ENCODE data around the gene TACC2.
"Not testable (repeated sequence)": the region's sequence is repeated elsewhere in the genome, so short reads cannot be mapped to it uniquely, and the experiment has no call there.

The TACC2 gene

GRCh38 chr10:122054048-122055025 lies 65.4 kb downstream of the TACC2 start:
- H3K36me3 Mint-ChIP-seq (ENCODE audit: low read depth): no peaks in the 10 kb centered on the region
- no peaks in the 10 kb centered on the region for H3K9me3 Mint-ChIP-seq
- no peak overlapping the region for H3K27ac Mint-ChIP-seq
- no peak overlapping the region for H3K4me3 Mint-ChIP-seq
- no peaks in the 10 kb centered on the region for H3K27me3 Mint-ChIP-seq (ENCODE audit: low read depth)
- no peaks in the 10 kb centered on the region for H3K4me1 Mint-ChIP-seq (ENCODE audit: low read depth)

- Mint-ChIP-seq H3K4me3 (no peak overlapping the region), H3K4me1 (ENCODE audit: low read depth) (no peaks in the 10 kb centered on the region), H3K36me3 (ENCODE audit: low read depth) (no peaks in the 10 kb centered on the region), H3K27ac (no peak overlapping the region), H3K27me3 (ENCODE audit: low read depth) (no peaks in the 10 kb centered on the region), H3K9me3 (no peaks in the 10 kb centered on the region)
These were observed 66.3 kb downstream of the TACC2 start for GRCh38 chr10:122055252-122055651.

- Mint-ChIP-seq H3K27ac (no peak overlapping the region), H3K27me3 (ENCODE audit: low read depth) (no peaks in the 10 kb centered on the region), H3K4me3 (no peak overlapping the region), H3K4me1 (ENCODE audit: low read depth) (no peaks in the 10 kb centered on the region), H3K9me3 (no peaks in the 10 kb centered on the region), H3K36me3 (ENCODE audit: low read depth) (no peaks in the 10 kb centered on the region)
These were observed 67.6 kb downstream of the TACC2 start for GRCh38 chr10:122056431-122057094.

- H3K4me1 Mint-ChIP-seq (ENCODE audit: low read depth): peaks cover 3% of the 10 kb centered on the region
- H3K27me3 Mint-ChIP-seq (ENCODE audit: low read depth): no peaks in the 10 kb centered on the region
- H3K36me3 Mint-ChIP-seq (ENCODE audit: low read depth): no peaks in the 10 kb centered on the region
- no peak overlapping the region for H3K4me3 Mint-ChIP-seq
- no peak overlapping the region for H3K27ac Mint-ChIP-seq
- H3K9me3 Mint-ChIP-seq: no peaks in the 10 kb centered on the region
These were observed 69.0 kb downstream of the TACC2 start for GRCh38 chr10:122057841-122058413.

GRCh38 chr10:122060250-122060649 lies 71.3 kb downstream of the TACC2 start:
- Mint-ChIP-seq H3K4me3 (no peak overlapping the region), H3K9me3 (no peaks in the 10 kb centered on the region), H3K27me3 (ENCODE audit: low read depth) (peaks cover under 1% of the 10 kb centered on the region), H3K27ac (no peak overlapping the region), H3K4me1 (ENCODE audit: low read depth) (peaks cover 4% of the 10 kb centered on the region), H3K36me3 (ENCODE audit: low read depth) (no peaks in the 10 kb centered on the region)

- H3K4me1 Mint-ChIP-seq (ENCODE audit: low read depth): peaks cover 4% of the 10 kb centered on the region
- no peaks in the 10 kb centered on the region for H3K36me3 Mint-ChIP-seq (ENCODE audit: low read depth)
- H3K9me3 Mint-ChIP-seq: no peaks in the 10 kb centered on the region
- H3K4me3 Mint-ChIP-seq: no peak overlapping the region
- H3K27ac Mint-ChIP-seq: no peak overlapping the region
- peaks cover 4% of the 10 kb centered on the region for H3K27me3 Mint-ChIP-seq (ENCODE audit: low read depth)
These were observed 74.1 kb downstream of the TACC2 start for GRCh38 chr10:122062831-122063674.

GRCh38 chr10:122066337-122066939 lies 77.5 kb downstream of the TACC2 start:
- H3K27ac Mint-ChIP-seq; H3K27me3 Mint-ChIP-seq (ENCODE audit: low read depth); H3K4me3 Mint-ChIP-seq; H3K9me3 Mint-ChIP-seq; H3K36me3 Mint-ChIP-seq (ENCODE audit: low read depth); H3K4me1 Mint-ChIP-seq (ENCODE audit: low read depth): not testable (repeated sequence)

GRCh38 chr10:122068844-122069243 lies 79.9 kb downstream of the TACC2 start:
- peaks cover 4% of the 10 kb centered on the region for H3K27me3 Mint-ChIP-seq (ENCODE audit: low read depth)
- no peaks in the 10 kb centered on the region for H3K9me3 Mint-ChIP-seq
- H3K4me3 Mint-ChIP-seq: no peak overlapping the region
- no peak overlapping the region for H3K27ac Mint-ChIP-seq
- H3K4me1 Mint-ChIP-seq (ENCODE audit: low read depth): no peaks in the 10 kb centered on the region
- no peaks in the 10 kb centered on the region for H3K36me3 Mint-ChIP-seq (ENCODE audit: low read depth)

- Mint-ChIP-seq H3K9me3 (no peaks in the 10 kb centered on the region), H3K4me1 (ENCODE audit: low read depth) (no peaks in the 10 kb centered on the region), H3K36me3 (ENCODE audit: low read depth) (no peaks in the 10 kb centered on the region), H3K27me3 (ENCODE audit: low read depth) (no peaks in the 10 kb centered on the region), H3K27ac (no peak overlapping the region), H3K4me3 (no peak overlapping the region)
These were observed 83.5 kb downstream of the TACC2 start for GRCh38 chr10:122072491-122072890.

GRCh38 chr10:122073508-122073907 lies 84.5 kb downstream of the TACC2 start:
- H3K36me3 Mint-ChIP-seq (ENCODE audit: low read depth): no peaks in the 10 kb centered on the region
- H3K4me1 Mint-ChIP-seq (ENCODE audit: low read depth): no peaks in the 10 kb centered on the region
- no peak overlapping the region for H3K4me3 Mint-ChIP-seq
- H3K27me3 Mint-ChIP-seq (ENCODE audit: low read depth): no peaks in the 10 kb centered on the region
- H3K27ac Mint-ChIP-seq: no peak overlapping the region
- no peaks in the 10 kb centered on the region for H3K9me3 Mint-ChIP-seq

GRCh38 chr10:122075171-122075570 lies 86.2 kb downstream of the TACC2 start:
- no peaks in the 10 kb centered on the region for H3K4me1 Mint-ChIP-seq (ENCODE audit: low read depth)
- no peak overlapping the region for H3K4me3 Mint-ChIP-seq
- H3K27ac Mint-ChIP-seq: no peak overlapping the region
- H3K36me3 Mint-ChIP-seq (ENCODE audit: low read depth): no peaks in the 10 kb centered on the region
- no peaks in the 10 kb centered on the region for H3K27me3 Mint-ChIP-seq (ENCODE audit: low read depth)
- H3K9me3 Mint-ChIP-seq: no peaks in the 10 kb centered on the region

GRCh38 chr10:122075876-122076275 lies 86.9 kb downstream of the TACC2 start:
- not testable (repeated sequence) for H3K36me3 Mint-ChIP-seq (ENCODE audit: low read depth); H3K27ac Mint-ChIP-seq

GRCh38 chr10:122077311-122077875 lies 88.4 kb downstream of the TACC2 start:
- no peak overlapping the region for H3K4me3 Mint-ChIP-seq
- no peaks in the 10 kb centered on the region for H3K9me3 Mint-ChIP-seq
- H3K27me3 Mint-ChIP-seq (ENCODE audit: low read depth): no peaks in the 10 kb centered on the region
- no peak overlapping the region for H3K27ac Mint-ChIP-seq
- no peaks in the 10 kb centered on the region for H3K36me3 Mint-ChIP-seq (ENCODE audit: low read depth)
- no peaks in the 10 kb centered on the region for H3K4me1 Mint-ChIP-seq (ENCODE audit: low read depth)

More at GRCh38 chr10:122075876-122076275, 86.9 kb downstream of the TACC2 start:
- not testable (repeated sequence) for H3K4me1 Mint-ChIP-seq (ENCODE audit: low read depth); H3K27me3 Mint-ChIP-seq (ENCODE audit: low read depth); H3K9me3 Mint-ChIP-seq; H3K4me3 Mint-ChIP-seq

All from T-helper 1 cell treated with Interleukin-12 subunit alpha and Interleukin-12 subunit beta and Interleukin-4 antibody, amounts not matched to agents 30 μg/mL and 1 μg/mL, for 36 hours (primary cell).